K562 (cell line): ENCODE data around the gene ZBTB20. TPM values are rescaled to one million over a fixed set of nuclear protein-coding genes. Genes with fewer than 3 reads are reported as not detected.

Experiments used
- ATAC-seq: fragments of 200-7000 bp; cut with Tn5 transposase; 3 replicates; pipeline ENCODE4 v1.9.1; 2020; ENCODE audit warnings: moderate library complexity
- BruUV-seq: library from RNA; stranded (reverse); fragments of 400-500 nt; replicated peaks from 2 replicates; lab custom pipeline; 2021; lab: Mats Ljungman, UMichigan
- CTCF ChIA-PET: fragments of 300-600 bp; formaldehyde crosslinking; extraction: SDS; loops from one replicate; lab custom pipeline; 2021; ENCODE audit warnings: low intra/inter-chr PET ratio; lab: Yijun Ruan, JAX
- POLR2A ChIA-PET: fragments of 300-600, 350-650 bp; sonication (Branson Sonifier 250); formaldehyde crosslinking; extraction: SDS; loops from one replicate; lab custom pipeline; 2021; ENCODE audit warnings: antibody characterized with exemption, inconsistent platforms; lab: Yijun Ruan, JAX
- DNase-seq, 4 experiments: peaks; one replicate each; pipeline versions ENCODE4 v3.0.0 to v3.0.0-alpha.2; 2011 to 2018; ENCODE audit warnings: low spot score in 3 of 4, mixed read lengths in 3 of 4; ENCODE audit errors: extremely low read depth in 1 of 4
- FAIRE-seq: peaks from 2 replicates; lab custom pipeline; 2011; peaks lifted over from hg19 to GRCh38; lab: Jason Lieb, UNC
- H2AFZ ChIP-seq: 2 replicates; pipeline ENCODE4 v1.6.0; 2011; ENCODE audit warnings: low read depth, low read length, control low read depth, inconsistent platforms
- H3K27ac ChIP-seq: fragments of 200-600 bp; 3 replicates; pipeline ENCODE4 v1.8.0; 2011; ENCODE audit warnings: low read depth, mild to moderate bottlenecking, control low read depth, inconsistent platforms, low read length, moderate library complexity, mixed read lengths; ENCODE audit errors: extremely low read depth
- H3K27me3 ChIP-seq, 2 experiments: fragments of 300-600 bp in 1 of 2; 2 replicates in 1 of 2; 3 replicates in 1 of 2; pipeline versions ENCODE4 v1.6.0 to v1.8.0; 2011; ENCODE audit warnings: inconsistent platforms in 2 of 2, low read length in 2 of 2, mild to moderate bottlenecking in 1 of 2, mixed read lengths in 1 of 2, moderate library complexity in 1 of 2; ENCODE audit not compliant: control insufficient read depth in 2 of 2, insufficient read depth in 2 of 2
- H3K36me3 ChIP-seq: fragments of 300-600 bp; 3 replicates; pipeline ENCODE4 v1.8.0; 2011; ENCODE audit warnings: mild to moderate bottlenecking, low read length, inconsistent platforms; ENCODE audit not compliant: control insufficient read depth, insufficient read depth
- H3K4me1 ChIP-seq, 2 experiments: fragments of 200-600 bp in 1 of 2; replicated peaks in 1 of 2; 2 replicates in 1 of 2; 3 replicates in 1 of 2; pipeline versions ENCODE4 v1.5.1 to v1.8.0; 2011; ENCODE audit warnings: inconsistent platforms in 2 of 2, low read length in 2 of 2, mild to moderate bottlenecking in 1 of 2, mixed read lengths in 1 of 2, moderate library complexity in 1 of 2; ENCODE audit not compliant: control insufficient read depth in 2 of 2, insufficient read depth in 2 of 2
- H3K4me2 ChIP-seq: 2 replicates; pipeline ENCODE4 v1.6.1; 2011; ENCODE audit warnings: low read length, control low read depth, inconsistent platforms, mixed read lengths; ENCODE audit not compliant: insufficient read depth
- H3K4me3 ChIP-seq: fragments of 200-600 bp; sonication (generic), shearing (Covaris generic); 2 replicates; pipeline ENCODE4 v1.5.1; 2016; ENCODE audit warnings: control low read depth, inconsistent platforms
- H3K79me2 ChIP-seq: fragments of 200-600 bp; 3 replicates; pipeline ENCODE4 v1.8.0; 2011; ENCODE audit warnings: low read length, inconsistent platforms; ENCODE audit not compliant: control insufficient read depth, insufficient read depth
- H3K9ac ChIP-seq, 2 experiments: 2 replicates each; pipeline versions ENCODE4 v1.6.0 to v1.6.1; 2011; ENCODE audit warnings: low read depth in 2 of 2, low read length in 2 of 2, control low read depth in 1 of 2, inconsistent platforms in 1 of 2, mild to moderate bottlenecking in 1 of 2, mixed read lengths in 1 of 2; ENCODE audit not compliant: insufficient read depth in 1 of 2
- H3K9me1 ChIP-seq: one replicate; pipeline ENCODE4 v1.6.0; 2011; ENCODE audit warnings: inconsistent platforms, mild to moderate bottlenecking, low read length, moderate library complexity; ENCODE audit not compliant: control insufficient read depth, insufficient read depth
- H3K9me3 ChIP-seq: replicated peaks from 2 replicates; pipeline ENCODE4 v1.5.1; 2011; ENCODE audit warnings: low read depth, low read length, inconsistent platforms; ENCODE audit not compliant: control insufficient read depth, insufficient read depth
- H4K20me1 ChIP-seq: replicated peaks from 2 replicates; pipeline ENCODE4 v1.6.1; 2011; ENCODE audit warnings: low read length, inconsistent platforms, mixed read lengths; ENCODE audit not compliant: control insufficient read depth, insufficient read depth
- CBFA2T2 ChIP-seq: fragments of 450-650 bp; conservative IDR thresholded peaks from 2 replicates; pipeline ENCODE4 v1.6.1; 2017; ENCODE audit warnings: mild to moderate bottlenecking
- CXXC5 ChIP-seq: fragments of 250-450 bp; sonication (Bioruptor Pico); IDR thresholded peaks from 2 replicates; pipeline ENCODE4 v1.8.0; 2022; ENCODE audit warnings: inconsistent platforms, mild to moderate bottlenecking, moderate library complexity
- ETV1 ChIP-seq: fragments of 450-650 bp; conservative IDR thresholded peaks from 2 replicates; pipeline ENCODE4 v1.6.1; 2016; ENCODE audit warnings: missing genetic modification characterization, control low read depth, low read depth, missing compliant biosample characterization
- ETV6 ChIP-seq, 3 experiments: fragments of 150-350 bp in 1 of 3; sonication (generic) in 1 of 3; formaldehyde crosslinking in 1 of 3; IDR thresholded peaks; 2 replicates each; pipeline versions ENCODE4 v1.6.1 to v1.8.0; 2014 to 2022; ENCODE audit warnings: borderline replicate concordance in 2 of 3, low read depth in 2 of 3, antibody characterized with exemption in 1 of 3, low read length in 1 of 3, mild to moderate bottlenecking in 1 of 3, missing genetic modification reagents in 1 of 3
- HLTF ChIP-seq: fragments of 450-650 bp; IDR thresholded peaks from 2 replicates; pipeline ENCODE4 v1.6.1; 2016
- LARP7 ChIP-seq: fragments of 450-650 bp; IDR thresholded peaks from 2 replicates; pipeline ENCODE4 v1.6.1; 2016
- SMARCB1 ChIP-seq: IDR thresholded peaks from 2 replicates; pipeline ENCODE4 v1.6.1; 2011; ENCODE audit warnings: improper control_type of control experiment, low read depth; ENCODE audit not compliant: insufficient read length
- TAF9B ChIP-seq: fragments of 450-650 bp; IDR thresholded peaks from 2 replicates; pipeline ENCODE4 v1.6.1; 2018; ENCODE audit warnings: mild to moderate bottlenecking; ENCODE audit not compliant: partially characterized antibody
- ZNF778 ChIP-seq: fragments of 450-650 bp; formaldehyde crosslinking; IDR thresholded peaks from 2 replicates; pipeline ENCODE4 v1.4.0; 2020; ENCODE audit warnings: mild to moderate bottlenecking, moderate library complexity
- WGBS: fragments of 100-300 bp; shearing (Covaris generic); methylation state at CpG from one replicate; pipeline ENCODE4 v1.1.6; 2016; ENCODE audit warnings: low coverage, mixed read lengths; ENCODE audit not compliant: insufficient coverage; ENCODE audit errors: missing lambda C conversion rate; 5-methylcytosine and 5-hydroxymethylcytosine counted together
- in situ Hi-C: fragments of 300-500 bp; cut with MboI; formaldehyde crosslinking; loops from 4 replicates; pipeline ENCODE4 v1.15.0; 2018; ENCODE audit warnings: inconsistent platforms, mixed read lengths
- intact Hi-C: fragments of 100-400 bp; cut with micrococcal nuclease; formaldehyde crosslinking; loops from 2 replicates; pipeline ENCODE4 v1.14.2; 2022
- polyA plus RNA-seq, 8 experiments: library from polyadenylated mRNA; depleted of rRNA in 4 of 8; stranded (reverse) in 5 of 8; unstranded in 3 of 8; fragments of >200 nt; fragmentation: Nextera tagmentation in 2 of 8; fragmentation: Illumina TruSeq in 1 of 8; extraction: Ambion mirVana in 2 of 8; extraction: Trizol in 1 of 8; gene quantifications; 2 replicates each; pipeline versions ENCODE4 v1.2.1 to v1.2.3, GENCODE V29; 2011 to 2014; ENCODE audit warnings: inconsistent platforms in 1 of 8, missing spikeins in 1 of 8
- total RNA-seq, 7 experiments: library from RNA; depleted of rRNA in 6 of 7; stranded (reverse); fragments of >200 nt in 6 of 7; fragmentation: Illumina TruSeq in 2 of 7; extraction: Trizol in 2 of 7; gene quantifications; 2 replicates each; pipeline versions ENCODE4 v1.2.1 to v1.2.3, GENCODE V29; 2011 to 2021; ENCODE audit warnings: low replicate concordance in 1 of 7
- TF ChIP-seq, protein P1 (sequence below): fragments of 250-450 bp; sonication (Bioruptor Pico); IDR thresholded peaks from 2 replicates; pipeline ENCODE4 v1.4.0; 2020
- TF ChIP-seq, protein P2 (sequence below): fragments of 200-800 bp; sonication (Bioruptor generic); IDR thresholded peaks from 2 replicates; pipeline ENCODE4 v1.6.1; 2016; ENCODE audit warnings: missing genetic modification characterization, missing compliant biosample characterization

ZBTB20 gene
- total and polyA plus RNA-seq, 9 of the 15 experiments (the other 6 are each of a cell fraction or from before 2014, with no cell fraction given), result 0.17 to 1.7 (median 0.45) TPM

DNA sequence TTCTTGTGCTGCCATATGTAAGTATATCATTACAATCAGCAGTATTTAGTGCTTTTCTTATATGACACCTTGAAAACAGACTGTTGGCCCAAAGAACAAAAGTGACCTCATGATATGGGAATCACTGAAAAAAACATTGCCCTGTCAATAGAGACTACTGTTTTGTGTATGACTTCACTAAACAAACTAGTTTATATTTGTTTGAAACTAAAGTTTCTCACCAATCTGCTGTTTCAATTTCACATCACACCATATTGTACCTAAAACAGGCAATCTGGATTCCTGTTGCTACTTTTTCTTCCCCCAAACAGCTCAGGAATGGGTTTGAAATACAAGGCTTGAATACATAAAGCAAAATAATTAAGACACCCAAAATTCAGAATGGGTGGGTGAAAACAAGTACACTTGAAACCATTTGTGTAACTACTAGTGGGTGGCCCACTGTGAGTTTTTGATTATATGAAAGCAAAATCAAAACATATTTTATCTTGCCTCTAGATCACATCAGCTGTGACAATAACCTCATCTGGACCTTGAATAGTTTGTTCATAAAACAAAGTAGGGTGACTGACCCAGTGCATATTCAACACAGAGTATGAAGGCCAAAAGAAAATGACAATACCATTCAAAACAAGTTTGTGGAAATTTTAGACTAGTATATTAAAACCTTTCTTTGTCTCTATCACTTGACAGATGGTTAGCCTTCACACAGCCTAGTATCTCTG lies 5.9 kb downstream of the ZBTB20 start (continued):
- no peak for TF ChIP-seq CBFA2T2
- no peak for TF ChIP-seq ZNF778 (CRISPR knock-in tag)

DNA sequence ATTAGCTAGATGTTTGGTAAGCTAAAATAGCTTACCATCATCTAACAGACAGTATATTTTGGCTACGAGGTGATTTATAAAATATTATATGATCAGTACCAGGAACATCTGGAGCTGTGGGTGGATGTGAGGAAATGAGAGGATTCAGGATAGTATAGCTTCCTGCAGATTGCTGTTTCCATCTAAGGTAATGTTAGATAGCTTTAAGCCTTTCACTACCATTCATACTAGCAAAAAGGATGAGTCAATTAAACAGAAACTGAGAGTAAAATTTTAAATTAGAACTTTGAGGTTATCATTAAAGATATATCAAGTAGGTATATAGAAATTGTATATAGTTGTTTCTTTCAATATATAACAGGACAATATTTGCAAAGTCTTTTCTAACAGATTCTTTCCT lies 8.0 kb downstream of the ZBTB20 start:
- CTCF ChIA-PET, result no interaction called here
- FAIRE-seq, result no peak
- H3K4me1 ChIP-seq, result no peaks in the 10 kb centered on the region
- no peaks in the 10 kb centered on the region for H3K79me2 ChIP-seq
- POLR2A ChIA-PET, result interaction anchor here (0.7 kb wide), 1 partner anchor 8 kb away, joined by 3 read pairs; the partner anchor contains the start of gene ZBTB20
- H4K20me1 ChIP-seq, result no peaks in the 10 kb centered on the region
- no peak overlapping the region for H3K4me3 ChIP-seq
- no peaks in the 10 kb centered on the region for H3K9me3 ChIP-seq
- intact Hi-C loops (no loop called here), in situ Hi-C loops (no loop called here)
- no peaks in the 10 kb centered on the region for H3K27me3 ChIP-seq
- no peak overlapping the region for H3K27ac ChIP-seq
- no peak for DNase-seq
- H2AFZ ChIP-seq, result no peak overlapping the region
- no peaks in the 10 kb centered on the region for H3K36me3 ChIP-seq
- BruUV-seq, result no TSS peak
- no peak for ATAC-seq
- TF ChIP-seq HLTF (no peak), SMARCB1 (no peak), CXXC5 (CRISPR knock-in tag) (no peak), TAF9B (no peak), ETV6 (IDR thresholded peaks at IDR 0.05; ENCODE audit: borderline replicate concordance in 1 of 2, low read depth in 2 of 2, low read length in 1 of 2) (no peak), ETV6 (CRISPR knock-in tag; IDR thresholded peaks at IDR 0.05; ENCODE audit: borderline replicate concordance) (no peak), ETV1 (tag) (no peak), LARP7 (no peak)
- TF ChIP-seq, protein P1, sequence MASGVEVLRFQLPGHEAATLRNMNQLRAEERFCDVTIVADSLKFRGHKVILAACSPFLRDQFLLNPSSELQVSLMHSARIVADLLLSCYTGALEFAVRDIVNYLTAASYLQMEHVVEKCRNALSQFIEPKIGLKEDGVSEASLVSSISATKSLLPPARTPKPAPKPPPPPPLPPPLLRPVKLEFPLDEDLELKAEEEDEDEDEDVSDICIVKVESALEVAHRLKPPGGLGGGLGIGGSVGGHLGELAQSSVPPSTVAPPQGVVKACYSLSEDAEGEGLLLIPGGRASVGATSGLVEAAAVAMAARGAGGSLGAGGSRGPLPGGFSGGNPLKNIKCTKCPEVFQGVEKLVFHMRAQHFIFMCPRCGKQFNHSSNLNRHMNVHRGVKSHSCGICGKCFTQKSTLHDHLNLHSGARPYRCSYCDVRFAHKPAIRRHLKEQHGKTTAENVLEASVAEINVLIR, result no peak
- TF ChIP-seq, protein P2, sequence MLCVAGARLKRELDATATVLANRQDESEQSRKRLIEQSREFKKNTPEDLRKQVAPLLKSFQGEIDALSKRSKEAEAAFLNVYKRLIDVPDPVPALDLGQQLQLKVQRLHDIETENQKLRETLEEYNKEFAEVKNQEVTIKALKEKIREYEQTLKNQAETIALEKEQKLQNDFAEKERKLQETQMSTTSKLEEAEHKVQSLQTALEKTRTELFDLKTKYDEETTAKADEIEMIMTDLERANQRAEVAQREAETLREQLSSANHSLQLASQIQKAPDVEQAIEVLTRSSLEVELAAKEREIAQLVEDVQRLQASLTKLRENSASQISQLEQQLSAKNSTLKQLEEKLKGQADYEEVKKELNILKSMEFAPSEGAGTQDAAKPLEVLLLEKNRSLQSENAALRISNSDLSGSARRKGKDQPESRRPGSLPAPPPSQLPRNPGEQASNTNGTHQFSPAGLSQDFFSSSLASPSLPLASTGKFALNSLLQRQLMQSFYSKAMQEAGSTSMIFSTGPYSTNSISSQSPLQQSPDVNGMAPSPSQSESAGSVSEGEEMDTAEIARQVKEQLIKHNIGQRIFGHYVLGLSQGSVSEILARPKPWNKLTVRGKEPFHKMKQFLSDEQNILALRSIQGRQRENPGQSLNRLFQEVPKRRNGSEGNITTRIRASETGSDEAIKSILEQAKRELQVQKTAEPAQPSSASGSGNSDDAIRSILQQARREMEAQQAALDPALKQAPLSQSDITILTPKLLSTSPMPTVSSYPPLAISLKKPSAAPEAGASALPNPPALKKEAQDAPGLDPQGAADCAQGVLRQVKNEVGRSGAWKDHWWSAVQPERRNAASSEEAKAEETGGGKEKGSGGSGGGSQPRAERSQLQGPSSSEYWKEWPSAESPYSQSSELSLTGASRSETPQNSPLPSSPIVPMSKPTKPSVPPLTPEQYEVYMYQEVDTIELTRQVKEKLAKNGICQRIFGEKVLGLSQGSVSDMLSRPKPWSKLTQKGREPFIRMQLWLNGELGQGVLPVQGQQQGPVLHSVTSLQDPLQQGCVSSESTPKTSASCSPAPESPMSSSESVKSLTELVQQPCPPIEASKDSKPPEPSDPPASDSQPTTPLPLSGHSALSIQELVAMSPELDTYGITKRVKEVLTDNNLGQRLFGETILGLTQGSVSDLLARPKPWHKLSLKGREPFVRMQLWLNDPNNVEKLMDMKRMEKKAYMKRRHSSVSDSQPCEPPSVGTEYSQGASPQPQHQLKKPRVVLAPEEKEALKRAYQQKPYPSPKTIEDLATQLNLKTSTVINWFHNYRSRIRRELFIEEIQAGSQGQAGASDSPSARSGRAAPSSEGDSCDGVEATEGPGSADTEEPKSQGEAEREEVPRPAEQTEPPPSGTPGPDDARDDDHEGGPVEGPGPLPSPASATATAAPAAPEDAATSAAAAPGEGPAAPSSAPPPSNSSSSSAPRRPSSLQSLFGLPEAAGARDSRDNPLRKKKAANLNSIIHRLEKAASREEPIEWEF (CRISPR knock-in tag), result no peak
- no peaks in the 10 kb centered on the region for H3K9me1 ChIP-seq
- WGBS, result 7% methylated on average over 1 of the region's 1 CpG
- no peak overlapping the region for H3K4me2 ChIP-seq
- no peak overlapping the region for H3K9ac ChIP-seq
